ENCODE results near the gene TAS2R1.

TAS2R1 gene

GRCh38 chr5:9582406-9582805 lies 47.7 kb downstream of the TAS2R1 start:
- no peak for DNase-seq
